Nephron progenitor cell (in vitro differentiated cells): ENCODE measurements around the gene PARP14.
A peak's percentile ranks its signal among the peaks of the same experiment; 100 is the strongest.
"Not testable (repeated sequence)": the region's sequence is repeated elsewhere in the genome, so short reads cannot be mapped to it uniquely, and the experiment has no call there.

Experiments used
- DNase-seq: peaks from one replicate; pipeline ENCODE4 v3.0.0; 2021
- H3K27ac Mint-ChIP-seq: 2 replicates; pipeline ENCODE4 v1.8.0; 2021; ENCODE audit warnings: mild to moderate bottlenecking, moderate library complexity, mixed read lengths
- H3K27me3 Mint-ChIP-seq: 2 replicates; pipeline ENCODE4 v1.8.0; 2021; ENCODE audit warnings: mild to moderate bottlenecking, low read depth, mixed read lengths; ENCODE audit not compliant: poor library complexity
- H3K36me3 Mint-ChIP-seq: 2 replicates; pipeline ENCODE4 v1.8.0; 2021; ENCODE audit warnings: low read depth, mixed read lengths
- H3K4me1 Mint-ChIP-seq: 2 replicates; pipeline ENCODE4 v1.8.0; 2021; ENCODE audit warnings: mixed read lengths
- H3K4me3 Mint-ChIP-seq: 2 replicates; pipeline ENCODE4 v1.8.0; 2021; ENCODE audit warnings: mild to moderate bottlenecking, moderate library complexity, mixed read lengths
- H3K9me3 Mint-ChIP-seq: 2 replicates; pipeline ENCODE4 v1.8.0; 2021; ENCODE audit warnings: mild to moderate bottlenecking, moderate library complexity, mixed read lengths
- CTCF ChIP-seq: fragments of 200-600 bp; sonication (generic); IDR thresholded peaks from 2 replicates; pipeline ENCODE4 v1.5.0; 2021; ENCODE audit warnings: antibody characterized with exemption

PARP14 gene

GRCh38 chr3:122681974-122682409 is 1.4 kb downstream of the PARP14 start:
- peaks cover 60% of the 10 kb centered on the region for H3K27me3 Mint-ChIP-seq
- no peaks in the 10 kb centered on the region for H3K9me3 Mint-ChIP-seq
- H3K27ac Mint-ChIP-seq = no peak overlapping the region
- no peaks in the 10 kb centered on the region for H3K36me3 Mint-ChIP-seq
- TF ChIP-seq CTCF = no peak
- no peak for DNase-seq
- peaks cover 23% of the 10 kb centered on the region for H3K4me1 Mint-ChIP-seq
- H3K4me3 Mint-ChIP-seq = peak overlapping the region; percentile 83

- not testable (repeated sequence) for H3K4me3 Mint-ChIP-seq, H3K27ac Mint-ChIP-seq
Observed at GRCh38 chr3:122682778-122683411, 2.3 kb downstream of the PARP14 start.

GRCh38 chr3:122687298-122687697 is 6.7 kb downstream of the PARP14 start:
- TF ChIP-seq CTCF = no peak
- Mint-ChIP-seq H3K4me1 (no peaks in the 10 kb centered on the region), H3K27me3 (peaks cover 23% of the 10 kb centered on the region), H3K36me3 (no peaks in the 10 kb centered on the region), H3K4me3 (no peak overlapping the region), H3K9me3 (no peaks in the 10 kb centered on the region), H3K27ac (peak overlapping the region; percentile 58)
- DNase-seq = no peak

More at GRCh38 chr3:122682778-122683411, 2.3 kb downstream of the PARP14 start:
- not testable (repeated sequence) for H3K9me3 Mint-ChIP-seq, DNase-seq, H3K36me3 Mint-ChIP-seq
- Mint-ChIP-seq H3K4me1 (peaks cover 23% of the 10 kb centered on the region), H3K27me3 (peaks cover 60% of the 10 kb centered on the region)

- Mint-ChIP-seq H3K4me3 (no peak overlapping the region), H3K27ac (no peak overlapping the region), H3K4me1 (no peaks in the 10 kb centered on the region), H3K9me3 (no peaks in the 10 kb centered on the region), H3K36me3 (no peaks in the 10 kb centered on the region), H3K27me3 (peaks cover 15% of the 10 kb centered on the region)
- DNase-seq = no peak
- TF ChIP-seq CTCF = no peak
Observed at GRCh38 chr3:122688996-122689395, 8.4 kb downstream of the PARP14 start.

GRCh38 chr3:122689587-122689986 is 8.9 kb downstream of the PARP14 start:
- no peak for TF ChIP-seq CTCF
- Mint-ChIP-seq H3K27me3 (peaks cover 13% of the 10 kb centered on the region), H3K27ac (no peak overlapping the region), H3K4me3 (no peak overlapping the region), H3K4me1 (no peaks in the 10 kb centered on the region), H3K9me3 (no peaks in the 10 kb centered on the region), H3K36me3 (no peaks in the 10 kb centered on the region)
- DNase-seq = no peak

GRCh38 chr3:122690096-122690495 is 9.5 kb downstream of the PARP14 start:
- H3K27ac Mint-ChIP-seq = no peak overlapping the region
- no peak overlapping the region for H3K4me3 Mint-ChIP-seq
- no peaks in the 10 kb centered on the region for H3K9me3 Mint-ChIP-seq
- no peaks in the 10 kb centered on the region for H3K36me3 Mint-ChIP-seq
- H3K27me3 Mint-ChIP-seq = peaks cover 15% of the 10 kb centered on the region
- TF ChIP-seq CTCF = no peak
- H3K4me1 Mint-ChIP-seq = no peaks in the 10 kb centered on the region
- DNase-seq = no peak
